Activated CD8-positive, alpha-beta memory T cell treated with anti-CD3 and anti-CD28 coated beads, Interleukin-2, amount 50 U/mL, for 24 hours (primary cell): ENCODE results near the gene CAPN1.
"Not testable (repeated sequence)": the region's sequence is repeated elsewhere in the genome, so short reads cannot be mapped to it uniquely, and the experiment has no call there.

ENCODE experiments used
- DNase-seq: peaks from one replicate; pipeline ENCODE4 v3.0.0-alpha.2; 2020; ENCODE audit errors: extremely low read depth

The CAPN1 gene

GRCh38 chr11:65181569-65182257, at the start of gene CAPN1:
CAPN1 (plus strand) TSS chr11:65181928; CDS start chr11:65182702, 774 bp downstream.
- DNase-seq = peak; percentile 62

GRCh38 chr11:65132238-65132987, 49.3 kb upstream of the CAPN1 start:
- DNase-seq = no peak

- no peak for DNase-seq
These were observed 48.6 kb upstream of the CAPN1 start for GRCh38 chr11:65132988-65133700.

- no peak for DNase-seq
These were observed 48.0 kb upstream of the CAPN1 start for GRCh38 chr11:65133724-65134123.

GRCh38 chr11:65134240-65134951, 47.3 kb upstream of the CAPN1 start, which contains the start of gene SYVN1:
SYVN1 (minus strand) TSS chr11:65134519; CDS start chr11:65133601, 918 bp downstream.
- DNase-seq = peak; percentile 83

- DNase-seq = peak; percentile 69
These were observed 46.6 kb upstream of the CAPN1 start for GRCh38 chr11:65134952-65135632.

GRCh38 chr11:65135633-65136145, 46.0 kb upstream of the CAPN1 start:
- no peak for DNase-seq

- no peak for DNase-seq
These were observed 45.1 kb upstream of the CAPN1 start for GRCh38 chr11:65136515-65137096.

GRCh38 chr11:65141896-65142494, 39.7 kb upstream of the CAPN1 start:
- no peak for DNase-seq

GRCh38 chr11:65147352-65148075, 34.2 kb upstream of the CAPN1 start:
- DNase-seq = no peak

GRCh38 chr11:65148657-65149056, 33.1 kb upstream of the CAPN1 start:
- DNase-seq = no peak

- not testable (repeated sequence) for DNase-seq
These were observed 31.6 kb upstream of the CAPN1 start for GRCh38 chr11:65150131-65150508.

- no peak for DNase-seq
These were observed 31.0 kb upstream of the CAPN1 start for GRCh38 chr11:65150509-65151299.

GRCh38 chr11:65151331-65151899, 30.3 kb upstream of the CAPN1 start:
- DNase-seq = no peak

GRCh38 chr11:65152122-65152521, 29.6 kb upstream of the CAPN1 start:
- no peak for DNase-seq

- no peak for DNase-seq
These were observed 25.5 kb upstream of the CAPN1 start for GRCh38 chr11:65156256-65156655.

- no peak for DNase-seq
These were observed 24.8 kb upstream of the CAPN1 start for GRCh38 chr11:65156926-65157325.

GRCh38 chr11:65157336-65157735, 24.4 kb upstream of the CAPN1 start:
- no peak for DNase-seq
